Posterior cingulate gyrus (tissue), 11 donors: ENCODE data around the gene FUCA2.
"Not testable (repeated sequence)": the region's sequence is repeated elsewhere in the genome, so short reads cannot be mapped to it uniquely, and the experiment has no call there.

Experiments used
- DNase-seq, 10 donors: peaks; one replicate each; pipeline versions ENCODE4 v3.0.0 to v3.0.0-alpha.2; 2020 to 2021; ENCODE audit warnings: mixed read lengths in 3 of 10
- intact Hi-C: fragments of 100-400 bp; cut with DNase I; formaldehyde crosslinking; loops from one replicate; pipeline ENCODE4 v1.15.1; 2023

Gene FUCA2

GRCh38 chr6:143449714-143450452 is 61.6 kb downstream of the FUCA2 start:
- intact Hi-C loops = loop anchor here (2.0 kb wide), 1 partner anchor 61 kb away; the partner anchor contains the start of gene FUCA2
- peak in 1 of 10 donors; percentile 11 for DNase-seq

- DNase-seq = no peak
- intact Hi-C loops = no loop called here
Observed at GRCh38 chr6:143449082-143449713, 62.3 kb downstream of the FUCA2 start.

- DNase-seq, intact Hi-C loops: not testable (repeated sequence)
Observed at GRCh38 chr6:143447865-143448264, 63.7 kb downstream of the FUCA2 start.
